Activated CD4-positive, alpha-beta memory T cell treated with anti-CD3 and anti-CD28 coated beads, Interleukin-2, amount 10 ng/mL, durations not matched to agents 7 days and 5 days (primary cell): ENCODE results near the gene TRMT10C. TPM values are rescaled to one million over a fixed set of nuclear protein-coding genes. Genes with fewer than 3 reads are reported as not detected.
"Not testable (repeated sequence)": the region's sequence is repeated elsewhere in the genome, so short reads cannot be mapped to it uniquely, and the experiment has no call there.

Source experiments
- CTCF ChIA-PET: fragments of 350-600 bp; sonication (Branson Sonifier 250); formaldehyde crosslinking; loops from one replicate; lab custom pipeline; 2021; ENCODE audit warnings: antibody characterized with exemption, inconsistent platforms; lab: Charles Lee
- POLR2A ChIA-PET: fragments of 350-600 bp; sonication (Branson Sonifier 250); formaldehyde crosslinking; loops from one replicate; lab custom pipeline; 2021; ENCODE audit warnings: antibody characterized with exemption; lab: Charles Lee
- DNase-seq: peaks from one replicate; pipeline ENCODE4 v3.0.0-alpha.2; 2020
- H3K27ac Mint-ChIP-seq: one replicate; pipeline ENCODE4 v1.8.0; 2021; ENCODE audit warnings: mild to moderate bottlenecking, mixed read lengths
- H3K27me3 Mint-ChIP-seq: one replicate; pipeline ENCODE4 v1.8.0; 2021; ENCODE audit warnings: mixed read lengths
- H3K36me3 Mint-ChIP-seq: one replicate; pipeline ENCODE4 v1.8.0; 2021; ENCODE audit warnings: low read depth, mixed read lengths
- H3K4me1 Mint-ChIP-seq: one replicate; pipeline ENCODE4 v1.8.0; 2021; ENCODE audit warnings: mixed read lengths
- H3K4me3 Mint-ChIP-seq: one replicate; pipeline ENCODE4 v1.8.0; 2021; ENCODE audit warnings: mild to moderate bottlenecking, mixed read lengths
- H3K9me3 Mint-ChIP-seq: one replicate; pipeline ENCODE4 v1.8.0; 2021; ENCODE audit warnings: mixed read lengths
- total RNA-seq, 2 experiments: library from RNA; stranded (reverse); gene quantifications; one replicate each; pipeline ENCODE4 v1.2.3, GENCODE V29; 2021

Gene TRMT10C
- total RNA-seq, 2 experiments from 2014 or later, result 21.4 to 22.7 TPM

DNA sequence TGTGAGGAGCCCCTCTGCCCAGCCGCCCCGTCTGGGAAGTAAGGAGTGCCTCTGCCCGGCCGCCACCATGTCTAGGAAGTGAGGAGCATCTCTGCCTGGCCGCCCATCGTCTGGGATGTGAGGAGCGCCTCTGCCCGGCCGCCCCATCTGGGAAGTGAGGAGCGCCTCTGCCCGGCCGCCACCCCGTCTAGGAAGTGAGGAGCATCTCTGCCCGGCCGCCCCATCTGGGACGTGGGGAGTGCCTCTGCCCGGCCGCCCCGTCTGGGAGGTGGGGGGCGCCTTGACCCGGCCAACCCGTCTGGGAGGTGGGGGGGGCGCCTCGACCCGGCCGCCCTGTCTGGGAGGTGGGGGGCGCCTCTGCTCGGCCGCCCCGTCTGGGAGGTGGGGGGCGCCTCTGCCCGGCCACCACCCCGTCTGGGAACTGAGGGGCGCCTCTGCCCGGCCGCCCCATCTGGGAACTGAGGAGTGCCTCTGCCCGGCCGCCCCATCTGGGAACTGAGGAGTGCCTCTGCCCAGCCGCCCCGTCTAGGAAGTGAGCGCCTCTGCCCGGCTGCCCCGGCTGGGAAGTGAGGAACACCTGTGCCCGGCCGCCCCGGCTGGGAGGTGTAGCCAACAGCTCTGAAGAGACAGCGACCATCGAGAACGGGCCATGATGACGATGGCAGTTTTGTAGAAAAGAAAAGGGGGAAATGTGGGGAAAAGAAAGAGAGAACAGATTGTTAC, 10.1 kb upstream of the TRMT10C start:
- H3K27me3 Mint-ChIP-seq, POLR2A ChIA-PET, H3K4me3 Mint-ChIP-seq, DNase-seq, H3K27ac Mint-ChIP-seq, H3K36me3 Mint-ChIP-seq, H3K4me1 Mint-ChIP-seq, CTCF ChIA-PET, H3K9me3 Mint-ChIP-seq: not testable (repeated sequence)

DNA sequence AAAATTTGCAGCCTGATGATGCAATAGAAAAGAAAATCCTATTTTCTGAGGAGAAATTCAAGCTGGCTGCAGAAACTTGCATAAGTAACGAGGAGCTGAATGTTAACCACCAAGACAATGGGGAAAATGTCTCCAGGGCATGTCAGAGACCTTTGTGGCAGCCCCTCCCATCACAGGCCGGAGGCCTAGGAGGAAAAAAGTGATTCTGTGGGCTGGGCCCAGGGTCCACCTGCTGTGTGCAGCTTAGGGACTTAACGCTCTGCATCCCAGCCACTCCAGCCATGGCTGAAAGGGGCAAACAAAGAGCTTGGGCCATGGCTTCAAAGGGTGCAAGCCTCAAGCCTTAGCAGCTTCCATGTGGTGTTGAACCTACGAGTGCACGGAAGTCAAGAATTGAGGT, 8.3 kb upstream of the TRMT10C start:
- H3K27me3 Mint-ChIP-seq, result not testable (repeated sequence)
- POLR2A ChIA-PET, result interaction anchor here (0.9 to 1.0 kb wide), 2 partner anchors 8 to 19 kb away, joined by 3 to 4 read pairs; partner anchors contain the start of gene TRMT10C

DNA sequence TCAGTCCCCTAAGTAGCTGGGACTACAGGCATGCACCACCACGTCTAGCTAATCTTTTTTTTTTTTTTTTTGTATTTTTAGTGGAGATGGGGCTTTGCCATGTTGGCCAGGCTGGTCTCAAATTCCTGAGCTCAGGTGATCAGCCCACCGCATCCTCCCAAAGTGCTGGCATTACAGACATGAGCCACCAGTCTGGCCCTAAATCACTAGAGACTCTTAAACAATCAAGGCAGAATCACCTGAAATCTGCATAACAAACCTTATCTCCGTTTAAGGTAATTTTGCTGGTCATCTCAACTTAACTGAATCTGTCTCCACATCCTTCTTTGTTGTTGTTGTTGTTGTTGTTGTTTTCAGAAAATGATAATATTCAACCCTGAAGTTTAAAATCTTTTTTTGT, 5.6 kb upstream of the TRMT10C start:
- POLR2A ChIA-PET, result interaction anchor here (1.3 to 1.4 kb wide), 2 partner anchors 18 to 130 kb away, joined by 3 to 6 read pairs; partner anchors contain the start of gene PCNP
- CTCF ChIA-PET, result interaction anchor here (1.1 kb wide), 1 partner anchor 12 kb away, joined by 3 read pairs; no protein-coding TSS in a partner anchor
- no peak overlapping the region for H3K4me3 Mint-ChIP-seq
- no peak overlapping the region for H3K27ac Mint-ChIP-seq
- no peaks in the 10 kb centered on the region for H3K36me3 Mint-ChIP-seq
- peaks cover 7% of the 10 kb centered on the region for H3K27me3 Mint-ChIP-seq
- peaks cover 4% of the 10 kb centered on the region for H3K9me3 Mint-ChIP-seq
- DNase-seq, result no peak
- peaks cover 8% of the 10 kb centered on the region for H3K4me1 Mint-ChIP-seq

More for the DNA sequence above, 8.3 kb upstream of the TRMT10C start:
- CTCF ChIA-PET, H3K9me3 Mint-ChIP-seq, H3K4me3 Mint-ChIP-seq, DNase-seq, H3K27ac Mint-ChIP-seq, H3K36me3 Mint-ChIP-seq, H3K4me1 Mint-ChIP-seq: not testable (repeated sequence)

DNA sequence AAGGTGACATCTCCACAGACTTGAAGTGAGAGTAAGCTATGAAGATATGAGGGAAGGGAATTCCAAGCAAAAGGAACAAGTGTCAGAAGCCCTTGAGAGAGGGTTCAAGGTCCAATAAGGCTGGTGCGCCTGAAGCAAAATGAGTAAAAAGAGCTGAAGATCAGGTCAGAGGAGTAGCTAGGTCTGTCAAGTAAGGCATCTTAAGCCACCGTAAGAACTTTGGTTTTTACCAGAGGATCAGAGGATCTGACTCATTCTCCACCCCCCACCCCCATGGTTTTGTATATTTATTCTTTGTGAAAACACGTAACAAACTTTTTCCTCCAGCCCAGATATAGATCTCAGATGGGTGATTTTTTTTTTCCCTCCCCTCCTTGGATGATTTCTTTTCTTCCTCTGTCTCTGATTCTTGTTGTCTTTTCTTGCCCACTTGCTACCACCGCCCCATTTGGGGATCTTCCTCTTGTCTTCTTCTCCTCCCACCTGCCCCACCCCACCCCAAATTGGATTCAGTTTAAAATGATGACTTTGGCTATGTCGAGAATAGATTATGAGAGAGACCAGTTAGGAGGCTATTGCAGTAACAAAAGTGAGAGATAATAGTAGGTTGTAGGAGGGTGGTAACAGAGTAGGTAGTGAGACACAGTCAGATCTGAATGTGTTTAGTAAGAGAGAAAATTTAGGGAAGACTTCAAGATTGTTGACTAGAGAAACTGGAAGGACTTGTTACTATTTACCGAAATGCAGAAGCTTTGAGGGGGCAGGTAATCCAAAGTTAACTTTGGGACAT, 6.1 kb downstream of the TRMT10C start:
- Mint-ChIP-seq H3K4me1 (peaks cover 64% of the 10 kb centered on the region), H3K9me3 (no peaks in the 10 kb centered on the region), H3K27me3 (no peaks in the 10 kb centered on the region), H3K36me3 (peaks cover 42% of the 10 kb centered on the region), H3K27ac (peak overlapping the region; percentile 69), H3K4me3 (no peak overlapping the region)
- DNase-seq, result peak; percentile 34
- ChIA-PET CTCF (no interaction called here), POLR2A (no interaction called here)

DNA sequence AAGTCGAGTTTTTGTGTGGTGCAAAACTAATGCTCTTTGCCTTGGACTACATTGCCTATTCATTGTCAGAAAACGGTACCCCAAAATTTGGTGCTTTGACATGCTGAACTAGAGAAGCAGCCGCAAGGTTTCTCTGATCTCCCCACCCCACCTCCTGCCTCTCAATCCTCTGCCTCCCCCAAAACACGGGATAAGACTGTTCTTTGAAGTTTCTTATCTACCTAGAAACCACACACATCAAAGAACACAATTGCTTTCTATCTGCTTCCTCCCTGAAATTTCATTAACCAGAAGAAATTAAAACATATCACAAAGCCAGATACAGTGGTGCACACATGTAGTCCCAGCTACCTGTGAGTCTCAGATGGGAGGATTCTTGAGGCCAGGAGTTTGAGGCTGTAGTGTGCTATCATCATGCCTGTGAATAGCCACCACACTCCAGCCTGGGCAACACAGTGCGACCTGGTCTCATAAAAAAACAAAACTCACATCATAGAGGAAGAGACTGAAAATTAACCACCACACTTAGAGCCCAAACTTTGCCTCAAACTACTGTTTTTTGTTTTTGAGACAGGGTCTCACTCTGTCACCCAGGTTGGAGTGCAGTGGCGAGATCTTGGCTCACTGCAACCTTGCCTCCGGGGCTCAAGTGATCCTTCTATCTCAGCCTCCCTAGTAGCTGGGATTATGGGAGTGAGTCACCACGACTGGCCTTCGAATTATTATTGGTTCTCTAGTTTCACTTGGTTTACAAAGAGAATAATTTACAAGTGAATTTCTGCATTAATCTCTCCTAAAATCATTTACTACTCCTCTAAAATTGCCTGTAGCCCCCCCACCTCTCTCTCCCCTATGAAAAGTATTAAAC, 9.6 kb downstream of the TRMT10C start:
- H3K4me1 Mint-ChIP-seq, result peaks cover 58% of the 10 kb centered on the region
- peaks cover 21% of the 10 kb centered on the region for H3K36me3 Mint-ChIP-seq
- no peaks in the 10 kb centered on the region for H3K27me3 Mint-ChIP-seq
- ChIA-PET CTCF (no interaction called here), POLR2A (interaction anchor here (1.3 to 1.7 kb wide), 3 partner anchors 10 to 113 kb away, joined by 4 to 6 read pairs (median 4); partner anchors contain the start of gene TRMT10C)
- H3K27ac Mint-ChIP-seq, result peak overlapping the region; percentile 11
- no peaks in the 10 kb centered on the region for H3K9me3 Mint-ChIP-seq
- DNase-seq, result no peak
- H3K4me3 Mint-ChIP-seq, result no peak overlapping the region

DNA sequence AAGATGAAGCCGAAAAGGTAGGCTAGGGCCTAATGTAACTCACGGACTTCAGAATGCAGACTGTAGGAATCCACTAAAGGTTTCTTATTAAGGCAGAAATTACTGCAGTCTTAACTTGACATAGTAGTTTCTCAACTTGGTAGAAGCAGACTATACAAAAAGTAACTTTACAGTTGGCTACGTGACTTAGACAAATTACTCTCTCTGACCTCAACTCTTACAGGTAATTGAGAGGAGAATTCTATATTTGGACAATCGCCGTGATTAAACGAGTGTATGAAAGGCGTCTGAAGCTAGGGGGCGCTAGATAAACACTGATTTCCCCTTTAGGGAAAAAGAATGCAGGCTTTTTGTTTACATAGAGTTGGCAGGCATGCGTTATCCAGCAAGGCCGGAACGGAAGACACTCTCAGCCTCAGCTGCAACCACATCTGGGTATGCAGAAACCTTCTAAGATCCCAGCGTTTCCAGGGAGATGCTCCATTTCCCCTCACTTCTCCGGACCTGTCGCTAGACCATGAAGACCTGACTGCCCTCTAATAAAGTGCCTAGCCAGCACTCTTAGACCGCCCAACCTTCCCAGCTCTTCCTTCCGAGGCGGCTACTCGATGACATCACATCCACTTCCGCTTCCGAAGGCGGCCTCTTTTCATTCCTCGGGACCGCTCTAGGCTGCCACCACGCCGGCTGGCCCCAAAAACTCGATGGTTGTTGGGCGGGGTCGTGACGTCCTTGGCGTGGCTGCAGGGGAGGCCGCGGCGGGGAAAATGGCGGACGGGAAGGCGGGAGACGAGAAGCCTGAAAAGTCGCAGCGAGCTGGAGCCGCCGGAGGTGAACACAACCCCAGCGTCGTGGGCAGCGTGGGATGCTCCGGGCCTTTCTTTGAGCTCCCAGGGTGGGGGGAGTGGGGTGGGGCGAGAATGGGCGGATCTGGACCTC, 12.1 kb downstream of the TRMT10C start, which contains the start of gene PCNP:
Gene PCNP (plus strand): TSS at position 732 of the 939 bp plus-strand sequence. CDS start 36 bp downstream, at position 768.
- DNase-seq, result peak; percentile 99
- POLR2A ChIA-PET, result interaction anchor here (0.6 to 3.6 kb wide), 40 partner anchors 11 to 1172 kb away, joined by 3 to 73 read pairs (median 4); partner anchors contain the start of genes CEP97, LNP1, NFKBIZ and RPL24
- Mint-ChIP-seq H3K27ac (peak within 1 kb of the TSS; percentile 95), H3K9me3 (no peaks in the 10 kb centered on the region), H3K36me3 (peaks cover 24% of the 10 kb centered on the region), H3K4me3 (peak within 1 kb of the TSS; percentile 90), H3K4me1 (peaks cover 52% of the 10 kb centered on the region), H3K27me3 (no peaks in the 10 kb centered on the region)
- CTCF ChIA-PET, result interaction anchor here (0.7 to 3.4 kb wide), 19 partner anchors 11 to 232 kb away, joined by 3 to 47 read pairs (median 4); partner anchors contain the start of genes RPL24, SENP7, TRMT10C and ZBTB11

DNA sequence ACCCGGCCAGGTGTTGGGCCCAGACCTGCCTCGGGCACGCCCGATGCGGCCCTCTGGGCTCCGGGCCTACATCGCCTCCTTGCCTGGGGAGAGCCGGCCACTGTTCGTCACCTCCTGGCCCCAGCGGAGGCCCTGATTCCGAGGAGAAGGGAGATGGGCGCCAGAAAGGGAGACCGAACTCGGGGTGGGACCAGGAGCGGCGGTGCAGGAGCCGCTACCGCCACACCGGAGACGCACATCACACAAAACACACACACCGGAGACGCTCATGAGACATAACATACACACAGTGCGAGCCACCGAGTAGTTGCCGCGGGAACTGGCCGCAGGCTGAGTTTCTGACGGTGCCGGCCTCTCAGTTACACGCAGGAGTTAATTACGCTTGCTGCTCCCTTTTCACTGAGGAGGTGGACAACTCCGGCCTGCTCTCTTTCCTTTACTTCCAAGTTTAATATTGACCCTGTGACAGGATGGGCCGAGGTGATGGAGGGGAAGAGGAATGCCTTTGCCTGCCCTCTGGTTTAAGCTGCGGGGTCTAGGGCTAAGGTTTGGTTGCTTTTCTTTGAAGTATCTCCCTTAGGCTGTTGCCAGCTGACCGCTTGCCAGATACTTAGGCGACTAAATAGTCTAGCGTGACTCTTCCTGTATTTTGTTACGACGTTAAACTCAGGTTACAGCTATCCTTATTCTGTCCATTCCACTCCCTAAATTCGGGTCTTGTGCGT, 12.9 kb downstream of the TRMT10C start:
- peak; percentile 60 for DNase-seq
- H3K36me3 Mint-ChIP-seq, result peaks cover 30% of the 10 kb centered on the region
- CTCF ChIA-PET, result interaction anchor here (0.8 to 3.4 kb wide), 14 partner anchors 12 to 231 kb away, joined by 3 to 47 read pairs (median 4); partner anchors contain the start of genes CEP97, RPL24, SENP7 and TRMT10C
- POLR2A ChIA-PET, result interaction anchor here (0.8 to 3.6 kb wide), 36 partner anchors 12 to 277 kb away, joined by 3 to 73 read pairs (median 4); partner anchors contain the start of genes CEP97, NFKBIZ, RPL24 and SENP7
- peaks cover 50% of the 10 kb centered on the region for H3K4me1 Mint-ChIP-seq
- peak overlapping the region; percentile 95 for H3K27ac Mint-ChIP-seq
- peak overlapping the region; percentile 90 for H3K4me3 Mint-ChIP-seq
- H3K9me3 Mint-ChIP-seq, result no peaks in the 10 kb centered on the region
- H3K27me3 Mint-ChIP-seq, result no peaks in the 10 kb centered on the region

DNA sequence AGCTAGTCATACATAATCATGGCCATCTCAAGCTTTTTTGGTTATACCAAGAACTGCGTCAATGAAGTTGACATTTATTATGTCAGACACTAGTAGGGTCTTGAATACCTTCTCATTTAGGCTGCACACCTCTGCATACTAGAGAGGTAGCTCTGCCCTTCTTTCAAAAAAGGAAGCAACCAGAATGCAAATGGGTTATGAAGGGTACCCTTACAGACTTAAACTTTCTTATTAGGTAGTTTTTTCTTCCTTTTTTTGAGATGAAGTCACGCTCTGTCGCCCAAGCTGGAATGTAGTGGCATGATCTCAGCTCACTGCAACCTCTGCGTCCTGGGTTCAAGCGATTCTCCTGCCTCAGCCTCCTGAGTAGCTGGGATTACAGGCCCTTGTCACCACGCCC, 15.6 kb downstream of the TRMT10C start:
- Mint-ChIP-seq H3K4me1 (peaks cover 36% of the 10 kb centered on the region), H3K9me3 (no peaks in the 10 kb centered on the region), H3K36me3 (peaks cover 44% of the 10 kb centered on the region), H3K27me3 (no peaks in the 10 kb centered on the region), H3K27ac (no peak overlapping the region), H3K4me3 (no peak overlapping the region)
- CTCF ChIA-PET, result interaction anchor here (1.0 kb wide), 1 partner anchor 16 kb away, joined by 4 read pairs; no protein-coding TSS in a partner anchor
- POLR2A ChIA-PET, result interaction anchor here (1.0 to 1.5 kb wide), 2 partner anchors 9 to 16 kb away, joined by 3 to 4 read pairs; partner anchors contain the start of gene TRMT10C
- no peak for DNase-seq

DNA sequence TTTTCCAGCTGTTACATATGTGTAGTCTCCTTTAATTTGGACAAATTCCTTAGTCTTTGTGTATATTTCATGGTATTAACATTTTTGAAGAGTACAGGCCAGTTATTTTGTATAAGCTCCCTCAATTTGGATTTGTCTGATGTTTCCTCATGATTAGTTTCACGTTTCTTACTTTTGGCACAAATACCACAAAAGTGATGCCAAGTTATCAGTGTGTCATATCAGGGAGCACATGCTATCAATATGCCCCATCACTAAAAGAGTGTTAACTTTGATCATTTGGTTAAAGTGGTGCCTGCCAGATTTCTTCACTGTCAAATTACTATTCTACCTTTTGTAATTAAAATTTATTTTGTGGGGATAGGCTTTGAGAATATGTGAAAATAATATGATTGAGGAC, 26.9 kb downstream of the TRMT10C start:
- DNase-seq, result no peak
- H3K27ac Mint-ChIP-seq, result no peak overlapping the region
- peaks cover 75% of the 10 kb centered on the region for H3K36me3 Mint-ChIP-seq
- H3K4me3 Mint-ChIP-seq, result no peak overlapping the region
- H3K9me3 Mint-ChIP-seq, result no peaks in the 10 kb centered on the region
- peaks cover 15% of the 10 kb centered on the region for H3K4me1 Mint-ChIP-seq
- H3K27me3 Mint-ChIP-seq, result no peaks in the 10 kb centered on the region
- ChIA-PET CTCF (interaction anchor here (1.5 kb wide), 1 partner anchor 14 kb away, joined by 3 read pairs; the partner anchor contains the start of gene PCNP), POLR2A (interaction anchor here (0.7 kb wide), 1 partner anchor 15 kb away, joined by 3 read pairs; no protein-coding TSS in a partner anchor)

DNA sequence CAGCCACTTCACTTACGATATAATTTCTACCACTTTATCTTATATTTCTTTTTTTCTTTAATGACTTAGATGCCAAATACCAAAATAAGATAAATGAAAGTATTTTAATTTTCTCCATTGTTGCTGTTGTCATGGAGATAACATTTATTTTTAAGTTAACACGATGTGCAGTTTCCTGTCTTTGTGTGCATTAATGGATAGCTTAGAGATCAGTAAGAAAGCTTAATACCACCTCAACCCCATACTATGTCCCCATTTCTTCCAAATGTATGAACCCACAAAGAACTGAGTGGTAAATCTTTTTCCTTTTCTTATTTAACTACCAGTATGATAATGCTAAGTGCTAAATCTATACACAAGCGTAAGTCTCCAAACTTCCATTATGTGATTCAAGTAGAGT, 29.4 kb downstream of the TRMT10C start:
- peaks cover 10% of the 10 kb centered on the region for H3K4me1 Mint-ChIP-seq
- no peak overlapping the region for H3K27ac Mint-ChIP-seq
- H3K4me3 Mint-ChIP-seq, result no peak overlapping the region
- ChIA-PET CTCF (no interaction called here), POLR2A (interaction anchor here (0.7 to 1.4 kb wide), 3 partner anchors 16 to 194 kb away, joined by 3 read pairs; partner anchors contain the start of gene PCNP)
- H3K36me3 Mint-ChIP-seq, result peaks cover 66% of the 10 kb centered on the region
- no peaks in the 10 kb centered on the region for H3K27me3 Mint-ChIP-seq
- no peak for DNase-seq
- no peaks in the 10 kb centered on the region for H3K9me3 Mint-ChIP-seq
